GM12873 (cell line): Measurements from ENCODE around the gene OSCP1.
A peak's percentile ranks its signal among the peaks of the same experiment; 100 is the strongest.

Experiments used
- CTCF ChIP-seq: IDR thresholded peaks from 2 replicates; pipeline ENCODE4 v1.5.1; 2012; ENCODE audit warnings: low read depth, mild to moderate bottlenecking, moderate library complexity, low read length, control low read depth; ENCODE audit not compliant: insufficient read depth; ENCODE audit errors: missing control alignments

Gene OSCP1

GRCh38 chr1:36420836-36421317, 29.4 kb downstream of the OSCP1 start:
- TF ChIP-seq CTCF: peak; percentile 99

- no peak for TF ChIP-seq CTCF
These were observed 29.8 kb downstream of the OSCP1 start for GRCh38 chr1:36420409-36420808.

- TF ChIP-seq CTCF: no peak
These were observed 30.7 kb downstream of the OSCP1 start for GRCh38 chr1:36419569-36419968.

GRCh38 chr1:36419140-36419539, 31.1 kb downstream of the OSCP1 start:
- no peak for TF ChIP-seq CTCF

GRCh38 chr1:36417931-36418330, 32.3 kb downstream of the OSCP1 start:
- TF ChIP-seq CTCF: no peak

GRCh38 chr1:36415661-36416326, 34.5 kb downstream of the OSCP1 start:
- TF ChIP-seq CTCF: no peak

- TF ChIP-seq CTCF: no peak
These were observed 35.9 kb downstream of the OSCP1 start for GRCh38 chr1:36414384-36414783.
